ENCODE results near the gene C9orf152.

Gene C9orf152

DNA sequence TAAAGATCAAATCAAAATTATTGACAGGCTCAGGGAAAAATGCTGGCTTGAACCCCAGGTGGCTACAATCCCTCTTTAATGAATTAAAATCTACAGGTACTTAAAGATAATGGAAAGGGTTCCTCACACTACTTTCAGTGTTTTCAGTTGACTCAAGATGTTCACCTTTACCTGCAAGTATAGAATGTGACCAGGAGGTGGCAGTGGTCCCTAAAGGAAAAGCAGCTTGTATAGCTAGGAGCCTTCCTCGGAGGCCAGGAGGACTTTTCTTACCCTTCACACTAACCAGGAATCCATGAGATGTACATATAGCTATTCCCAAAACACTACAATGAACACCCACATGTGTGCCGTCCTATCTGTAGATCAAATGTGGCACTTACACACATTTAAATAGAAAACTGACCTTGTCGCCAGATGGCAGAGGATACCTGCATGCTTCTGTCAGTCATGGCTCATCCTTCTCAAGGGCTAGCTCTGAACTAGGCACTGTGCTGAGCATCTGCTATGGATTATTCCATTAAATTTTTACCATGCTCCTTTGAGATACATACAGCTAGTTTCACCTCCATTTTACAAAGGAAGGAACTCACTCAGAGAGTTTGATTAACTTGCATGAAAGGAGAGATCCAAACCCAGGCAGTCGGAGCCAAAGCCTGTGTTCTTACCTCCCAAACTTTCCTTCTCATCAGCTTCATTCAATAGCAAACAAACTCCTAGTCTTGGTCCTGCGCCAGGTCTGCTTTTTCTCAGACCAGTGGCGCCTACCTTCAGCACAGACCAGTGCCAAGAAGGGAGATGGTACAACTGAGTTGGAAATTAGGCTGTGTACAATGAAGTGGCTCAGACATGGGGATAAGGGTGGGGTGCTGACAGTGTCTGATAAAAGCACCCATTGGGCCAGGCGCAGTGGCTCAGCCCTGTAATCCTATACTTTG lies 24.5 kb downstream of the C9orf152 start:
- peak; percentile 13 to 46 (median 26) for DNase-seq (ENCODE audit: low read depth in 4 of 4, low spot score in 1 of 4)

DNA sequence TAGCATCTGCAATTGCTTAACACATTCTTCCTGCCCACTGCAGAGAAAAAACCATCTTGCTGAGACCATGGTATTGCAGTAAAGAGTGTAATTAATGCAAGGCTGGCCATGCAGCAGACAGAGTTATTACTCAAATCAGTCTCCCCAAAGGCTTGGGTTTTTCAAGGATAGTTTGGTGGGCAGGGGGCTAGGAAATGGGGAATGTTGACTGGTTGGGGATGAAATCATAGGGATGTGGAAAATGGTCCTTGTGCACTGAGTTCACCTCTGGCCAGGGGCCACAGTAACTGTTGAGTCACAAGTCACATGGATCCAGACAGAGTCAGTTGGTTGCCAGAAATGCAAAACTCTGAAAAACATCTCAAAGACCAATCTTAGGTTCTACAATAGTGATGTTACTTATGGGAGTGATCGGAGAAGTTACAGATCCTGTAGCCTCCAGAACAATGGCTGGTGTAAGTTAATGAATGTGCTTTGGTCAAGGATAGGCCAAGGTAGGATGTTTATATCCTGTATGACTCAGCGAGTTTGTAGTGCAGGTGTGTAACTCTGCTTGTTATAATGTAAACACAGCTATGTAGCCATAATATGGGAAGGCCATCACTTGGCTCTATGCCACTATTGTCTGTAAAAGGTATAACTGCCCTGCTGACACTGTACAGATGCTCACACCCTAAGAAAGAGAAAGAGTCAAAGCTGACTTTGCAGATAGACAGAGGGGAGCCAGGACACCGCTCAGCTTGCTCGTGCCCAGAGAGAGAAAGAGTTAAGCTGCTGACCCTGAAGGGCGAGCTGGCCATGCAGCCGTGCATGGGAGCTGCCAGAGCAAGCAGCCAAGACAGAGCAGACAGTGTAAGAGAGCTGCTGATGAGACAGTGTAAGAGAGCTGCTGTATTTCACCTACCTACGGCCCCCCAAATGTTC lies 27.2 kb downstream of the C9orf152 start:
- DNase-seq (ENCODE audit: low read depth in 4 of 4, low spot score in 1 of 4): no peak

DNA sequence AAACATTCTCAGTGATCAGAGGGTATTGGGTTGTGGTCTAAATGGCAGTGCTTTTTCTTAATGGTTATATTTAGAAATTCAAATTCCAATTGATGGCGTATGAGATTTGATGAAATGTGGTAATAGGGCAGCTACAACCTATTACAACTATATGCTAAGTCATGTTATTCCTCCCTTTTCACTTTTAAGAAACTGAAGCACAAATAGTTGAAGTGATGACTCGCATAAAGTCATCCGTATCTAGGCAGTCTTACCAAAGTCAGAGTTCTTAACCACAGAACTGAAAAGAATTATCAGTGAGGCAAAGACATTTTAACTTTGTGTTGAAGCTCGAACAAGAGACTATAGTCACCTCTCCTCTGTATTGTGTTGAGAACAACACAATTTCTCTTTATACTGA lies 28.2 kb downstream of the C9orf152 start:
- no peak for DNase-seq (ENCODE audit: low read depth in 4 of 4, low spot score in 1 of 4)

DNA sequence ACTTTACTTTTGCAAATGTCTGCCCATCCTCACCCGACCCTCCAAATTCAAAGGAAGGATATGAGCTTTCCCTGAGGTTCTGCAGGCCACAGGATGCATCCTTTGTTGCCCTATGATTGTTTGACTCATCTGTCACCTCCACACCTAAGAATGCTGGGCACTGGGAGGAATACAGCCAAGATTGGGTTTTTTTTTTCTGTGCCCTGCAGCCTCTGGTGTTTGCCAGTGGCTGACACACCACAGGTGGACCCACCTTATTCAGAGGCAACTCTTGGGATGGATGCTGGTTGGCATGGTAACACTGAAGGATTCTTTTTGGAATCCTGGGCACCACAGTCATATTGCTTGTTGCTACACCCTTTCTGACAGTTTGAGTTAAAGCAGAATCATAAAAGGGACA lies 29.7 kb downstream of the C9orf152 start:
- DNase-seq (ENCODE audit: low read depth in 4 of 4, low spot score in 1 of 4): no peak

GRCh38 chr9:110175275-110175968 lies 32.5 kb downstream of the C9orf152 start:
- no peak for DNase-seq (ENCODE audit: low read depth in 4 of 4, low spot score in 1 of 4)

- no peak for DNase-seq (ENCODE audit: low read depth in 4 of 4, low spot score in 1 of 4)
Measured at GRCh38 chr9:110173322-110173642, 34.7 kb downstream of the C9orf152 start.

- DNase-seq (ENCODE audit: low read depth in 4 of 4, low spot score in 1 of 4): no peak
Measured at GRCh38 chr9:110170357-110171257, 37.4 kb downstream of the C9orf152 start.

DNA sequence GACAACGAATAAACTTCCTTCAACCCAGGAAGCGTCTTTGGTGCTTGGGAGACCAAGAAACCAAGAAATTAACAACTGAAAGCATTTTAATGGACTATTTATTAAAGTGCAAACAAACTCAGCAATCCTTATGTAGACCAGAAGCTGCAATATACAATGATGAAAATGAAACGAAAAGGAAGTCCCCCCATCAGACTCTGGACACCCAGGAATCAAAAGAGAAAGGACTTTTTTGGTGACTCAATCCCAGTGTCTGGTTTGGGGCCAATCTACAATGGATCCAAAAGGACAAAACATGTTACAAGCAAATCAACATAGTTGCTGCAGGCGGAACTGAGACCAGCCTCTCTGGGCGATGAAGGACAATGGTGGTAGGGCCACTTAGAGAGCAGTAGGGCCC lies 39.5 kb downstream of the C9orf152 start:
- DNase-seq (ENCODE audit: low read depth in 4 of 4, low spot score in 1 of 4): no peak

GRCh38 chr9:110161940-110162339 lies 46.0 kb downstream of the C9orf152 start:
- DNase-seq (ENCODE audit: low read depth in 4 of 4, low spot score in 1 of 4): no peak

- DNase-seq (ENCODE audit: low read depth in 4 of 4, low spot score in 1 of 4): no peak
Measured at GRCh38 chr9:110160685-110161084, 47.3 kb downstream of the C9orf152 start.

GRCh38 chr9:110160123-110160522 lies 47.8 kb downstream of the C9orf152 start:
- DNase-seq (ENCODE audit: low read depth in 4 of 4, low spot score in 1 of 4): no peak

DNA sequence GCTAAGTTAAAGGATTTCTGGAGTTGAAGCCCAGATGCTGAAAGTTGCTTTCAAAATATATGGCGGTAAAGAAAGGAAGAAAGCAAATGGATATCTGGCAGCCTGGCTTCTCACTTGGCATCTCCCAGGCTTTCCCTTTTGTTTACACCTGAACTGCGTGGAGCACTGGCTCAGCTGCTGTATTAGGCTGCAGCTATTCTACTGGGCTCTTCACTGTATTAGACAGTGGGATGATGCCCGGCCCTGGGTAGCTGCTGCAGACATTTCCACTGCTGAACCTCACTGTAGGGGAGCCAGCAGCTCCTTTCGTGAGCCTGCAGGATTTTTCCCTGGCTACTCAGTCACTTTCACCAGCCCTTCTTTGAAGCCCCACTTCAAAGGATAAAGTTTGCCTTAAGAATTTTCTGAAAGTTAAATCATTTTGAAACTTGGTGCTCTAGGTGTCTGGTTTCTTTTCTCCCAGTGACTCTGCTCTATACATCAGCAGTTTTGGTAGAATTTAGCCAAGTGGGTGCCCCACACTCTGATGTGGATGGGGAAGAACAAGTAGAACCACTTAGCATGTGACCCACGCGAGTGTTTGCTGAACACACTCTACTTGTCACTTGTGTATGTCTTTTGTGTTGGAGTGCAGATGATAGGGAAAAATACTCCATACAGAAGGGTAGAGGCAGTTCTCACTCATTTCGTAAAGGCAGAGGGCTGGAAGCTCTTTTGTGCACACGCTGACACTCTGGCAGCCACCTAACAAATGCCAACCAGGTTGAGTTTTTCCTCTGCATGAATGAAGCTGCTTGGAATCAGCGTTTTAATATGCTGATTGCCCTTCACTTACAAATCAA lies 49.9 kb downstream of the C9orf152 start:
- DNase-seq (ENCODE audit: low read depth in 4 of 4, low spot score in 1 of 4): no peak

- DNase-seq (ENCODE audit: low read depth in 4 of 4, low spot score in 1 of 4): no peak
Measured at GRCh38 chr9:110156902-110157301, 51.1 kb downstream of the C9orf152 start.

DNA sequence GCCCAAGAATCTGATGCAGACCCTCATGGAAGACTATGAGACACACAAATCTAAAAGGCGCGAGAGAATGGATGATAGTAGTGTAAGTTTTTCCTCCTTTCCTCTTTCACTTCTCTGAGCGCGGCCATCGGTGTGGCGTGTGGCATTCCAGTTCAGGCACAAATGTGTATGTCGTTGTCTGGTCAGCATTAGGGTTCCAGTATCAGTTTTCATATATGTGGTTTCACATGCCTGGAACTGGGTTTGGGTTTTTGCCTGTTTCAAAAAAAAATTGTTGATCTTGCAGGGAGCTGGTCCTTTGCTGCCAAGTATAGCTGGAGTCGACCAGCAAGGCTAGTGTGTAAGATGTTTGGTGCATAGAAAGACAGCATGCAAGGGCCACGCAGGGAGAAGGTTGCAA lies 51.5 kb downstream of the C9orf152 start:
- no peak for DNase-seq (ENCODE audit: low read depth in 4 of 4, low spot score in 1 of 4)

DNA sequence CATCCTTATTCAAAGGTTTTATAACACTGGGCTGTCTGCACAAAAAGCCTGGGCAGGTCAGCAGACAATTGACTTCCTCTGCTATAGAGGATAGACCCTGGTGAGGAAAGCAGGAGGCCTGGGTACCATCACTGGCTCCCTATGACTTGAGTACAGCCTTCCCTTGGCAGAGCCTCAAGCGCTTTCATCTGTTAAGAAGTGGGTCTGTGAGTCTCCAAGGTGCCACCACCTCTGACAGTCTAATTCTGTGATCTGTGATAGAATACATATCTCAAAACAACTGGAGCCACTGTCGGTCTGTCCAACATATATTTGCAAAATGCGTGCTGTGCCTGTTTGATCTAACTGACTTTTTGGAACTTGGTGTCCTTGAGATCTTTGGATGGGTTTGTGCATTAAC lies 52.2 kb downstream of the C9orf152 start:
- DNase-seq (ENCODE audit: low read depth in 4 of 4, low spot score in 1 of 4): no peak

- no peak for DNase-seq (ENCODE audit: low read depth in 4 of 4, low spot score in 1 of 4)
Measured at GRCh38 chr9:110153431-110153830, 54.5 kb downstream of the C9orf152 start.

- DNase-seq (ENCODE audit: low read depth in 4 of 4, low spot score in 1 of 4): no peak
Measured at GRCh38 chr9:110152704-110153374, 55.1 kb downstream of the C9orf152 start.

Measured in stimulated activated CD4-positive, alpha-beta T cell treated with anti-CD3 and anti-CD28 coated beads, Interleukin-1b, Interleukin-23, amount 100 ng/mL, for 24 hours (primary cell).